ENCODE results near the gene IL27RA. TPM values are rescaled to one million over a fixed set of nuclear protein-coding genes. Genes with fewer than 3 reads are reported as not detected.
A peak's percentile ranks its signal among the peaks of the same experiment; 100 is the strongest.

IL27RA gene
- total and polyA plus RNA-seq, 8 donors = 0.88 to 8.2 (median 1.9) TPM

DNA sequence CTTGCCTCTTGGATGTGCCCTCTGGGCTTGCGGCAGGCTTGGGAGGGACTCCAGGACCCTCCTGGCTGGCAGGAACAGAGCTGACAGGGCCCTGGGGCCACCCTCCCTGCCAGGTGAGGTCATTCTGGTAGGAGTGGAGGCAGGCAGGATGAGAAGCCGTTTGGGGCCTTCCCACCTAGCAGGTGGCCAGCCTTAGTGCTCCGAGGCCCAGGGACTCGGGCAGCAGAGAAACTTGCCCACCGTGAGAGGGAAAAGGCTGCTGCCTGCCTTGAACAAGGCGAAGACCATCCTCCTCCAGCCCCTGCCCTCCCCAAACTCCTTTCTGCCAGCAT lies 34.0 kb upstream of the IL27RA start:
- peak in 2 of 6 donors; percentile 27 to 62 for DNase-seq
- no peaks in the 10 kb centered on the region for H3K36me3 ChIP-seq
- no peak overlapping the region for H3K4me3 ChIP-seq
- no peaks in the 10 kb centered on the region for H3K9me3 ChIP-seq
- H3K4me1 ChIP-seq = peaks cover 0 to 11% (median 0%) of the 10 kb centered on the region in 3 donors
- TF ChIP-seq, protein P1, sequence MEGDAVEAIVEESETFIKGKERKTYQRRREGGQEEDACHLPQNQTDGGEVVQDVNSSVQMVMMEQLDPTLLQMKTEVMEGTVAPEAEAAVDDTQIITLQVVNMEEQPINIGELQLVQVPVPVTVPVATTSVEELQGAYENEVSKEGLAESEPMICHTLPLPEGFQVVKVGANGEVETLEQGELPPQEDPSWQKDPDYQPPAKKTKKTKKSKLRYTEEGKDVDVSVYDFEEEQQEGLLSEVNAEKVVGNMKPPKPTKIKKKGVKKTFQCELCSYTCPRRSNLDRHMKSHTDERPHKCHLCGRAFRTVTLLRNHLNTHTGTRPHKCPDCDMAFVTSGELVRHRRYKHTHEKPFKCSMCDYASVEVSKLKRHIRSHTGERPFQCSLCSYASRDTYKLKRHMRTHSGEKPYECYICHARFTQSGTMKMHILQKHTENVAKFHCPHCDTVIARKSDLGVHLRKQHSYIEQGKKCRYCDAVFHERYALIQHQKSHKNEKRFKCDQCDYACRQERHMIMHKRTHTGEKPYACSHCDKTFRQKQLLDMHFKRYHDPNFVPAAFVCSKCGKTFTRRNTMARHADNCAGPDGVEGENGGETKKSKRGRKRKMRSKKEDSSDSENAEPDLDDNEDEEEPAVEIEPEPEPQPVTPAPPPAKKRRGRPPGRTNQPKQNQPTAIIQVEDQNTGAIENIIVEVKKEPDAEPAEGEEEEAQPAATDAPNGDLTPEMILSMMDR (IDR thresholded peaks at IDR 0.05) = no peak
- no peak for ATAC-seq
- intact Hi-C loops (cut with DNase I) = no loop called here
- no peak overlapping the region for H3K27ac ChIP-seq
- WGBS, 2 donors = 92% methylated on average over 6 of the region's 6 CpGs
- FAIRE-seq = no peak
- H3K27me3 ChIP-seq = no peaks in the 10 kb centered on the region

DNA sequence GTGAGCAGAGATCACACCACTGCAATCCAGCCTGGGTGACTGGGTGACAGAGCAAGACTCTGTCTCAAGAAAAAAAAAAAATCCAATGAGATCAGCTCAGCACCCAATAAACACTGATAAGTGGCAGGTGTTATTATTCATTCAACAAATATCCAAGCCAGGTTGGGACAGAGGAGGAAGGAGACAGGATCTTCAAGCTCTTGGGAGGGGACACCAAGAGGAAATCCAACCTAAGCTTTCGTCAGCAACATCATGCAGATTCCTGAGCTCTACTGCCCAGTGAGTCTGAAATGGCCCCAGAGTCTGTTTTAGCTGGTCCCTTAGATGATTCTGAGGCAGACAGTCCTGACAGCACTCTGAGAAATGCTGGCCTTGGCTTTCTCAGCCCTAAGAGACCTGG lies 33.1 kb upstream of the IL27RA start:
- Histone ChIP-seq H3K4me1 (peaks cover 0 to 18% (median 7%) of the 10 kb centered on the region in 3 donors), H3K9me3 (no peaks in the 10 kb centered on the region), H3K27ac (no peak overlapping the region), H3K27me3 (no peaks in the 10 kb centered on the region), H3K4me3 (no peak overlapping the region), H3K36me3 (no peaks in the 10 kb centered on the region)
- TF ChIP-seq, protein P1 (IDR thresholded peaks at IDR 0.05) = no peak
- ATAC-seq = no peak
- 89 to 98% methylated on average over 1 of the region's 1 CpG for WGBS, 2 donors
- FAIRE-seq = no peak
- intact Hi-C loops (cut with DNase I) = no loop called here
- DNase-seq = peak in 1 of 6 donors; percentile 1

DNA sequence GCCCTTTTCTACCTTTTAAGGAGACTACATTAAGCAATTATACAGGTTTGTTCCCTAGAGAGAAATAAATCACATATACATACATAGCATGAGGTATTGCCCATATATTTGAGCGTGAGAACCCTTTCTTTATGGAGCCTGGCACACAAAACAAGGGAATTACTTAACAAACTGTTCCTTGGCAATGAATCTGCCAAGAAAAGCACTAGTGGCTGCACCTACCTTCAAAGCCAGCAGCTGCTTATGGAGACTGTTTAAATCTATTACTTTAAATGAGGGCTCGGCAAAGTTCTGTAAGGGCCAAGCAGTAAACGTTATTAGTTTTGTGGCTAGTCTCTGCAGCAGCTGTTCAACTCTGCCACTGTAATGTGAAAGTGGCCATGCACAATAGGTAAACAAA lies 32.5 kb upstream of the IL27RA start:
- intact Hi-C loops (cut with DNase I) = no loop called here
- peaks cover 0 to 25% (median 12%) of the 10 kb centered on the region in 3 donors for H3K4me1 ChIP-seq
- no peak for DNase-seq
- WGBS, 2 donors = 93 to 97% methylated on average over 3 of the region's 3 CpGs
- no peak overlapping the region for H3K4me3 ChIP-seq
- no peaks in the 10 kb centered on the region for H3K27me3 ChIP-seq
- no peaks in the 10 kb centered on the region for H3K9me3 ChIP-seq
- H3K36me3 ChIP-seq = no peaks in the 10 kb centered on the region
- ATAC-seq = no peak
- no peak for FAIRE-seq
- H3K27ac ChIP-seq = no peak overlapping the region
- TF ChIP-seq, protein P1 (IDR thresholded peaks at IDR 0.05) = no peak

DNA sequence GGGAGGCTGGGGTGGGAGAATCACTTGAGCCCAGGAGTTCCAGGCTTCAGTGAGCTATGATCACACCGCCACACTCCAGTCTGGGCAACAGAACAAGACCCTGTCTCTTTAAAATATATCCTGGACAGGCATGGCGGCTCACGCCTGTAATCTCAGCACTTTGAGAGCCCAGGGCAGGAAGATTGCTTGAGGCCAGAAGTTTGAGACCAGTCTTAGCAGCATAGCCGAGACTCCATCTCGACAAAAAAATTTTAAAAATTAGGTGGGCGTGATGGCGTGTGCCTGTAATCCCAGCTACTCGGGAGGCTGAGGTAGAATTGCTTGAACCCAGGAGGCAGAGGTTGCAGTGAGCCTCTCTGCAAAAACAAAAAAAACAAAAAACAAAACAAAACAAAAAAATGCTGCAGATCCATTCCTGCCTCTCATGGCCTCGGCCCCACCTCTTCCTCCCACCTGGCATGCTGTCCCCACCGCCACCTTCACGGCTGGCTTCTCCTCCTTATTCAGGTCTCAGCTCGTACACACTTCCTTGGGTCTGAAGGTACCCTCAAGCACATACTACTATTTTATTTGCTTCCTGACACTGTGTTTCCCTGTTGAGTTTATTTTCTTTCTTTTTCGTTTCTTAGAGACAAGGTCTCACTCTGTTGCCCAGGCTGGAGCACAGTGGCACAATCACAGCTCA lies 30.7 kb upstream of the IL27RA start:
- Histone ChIP-seq H3K36me3 (no peaks in the 10 kb centered on the region), H3K27ac (no peak overlapping the region), H3K4me1 (peaks cover 0 to 31% (median 25%) of the 10 kb centered on the region in 3 donors), H3K4me3 (no peak overlapping the region), H3K27me3 (no peaks in the 10 kb centered on the region), H3K9me3 (no peaks in the 10 kb centered on the region)
- TF ChIP-seq, protein P1 (IDR thresholded peaks at IDR 0.05) = no peak
- 86% methylated on average over 13 of the region's 13 CpGs for WGBS, 2 donors
- FAIRE-seq (no peak), ATAC-seq (no peak), DNase-seq (peak in 2 of 6 donors; percentile 12 to 18)
- intact Hi-C loops (cut with DNase I) = no loop called here

DNA sequence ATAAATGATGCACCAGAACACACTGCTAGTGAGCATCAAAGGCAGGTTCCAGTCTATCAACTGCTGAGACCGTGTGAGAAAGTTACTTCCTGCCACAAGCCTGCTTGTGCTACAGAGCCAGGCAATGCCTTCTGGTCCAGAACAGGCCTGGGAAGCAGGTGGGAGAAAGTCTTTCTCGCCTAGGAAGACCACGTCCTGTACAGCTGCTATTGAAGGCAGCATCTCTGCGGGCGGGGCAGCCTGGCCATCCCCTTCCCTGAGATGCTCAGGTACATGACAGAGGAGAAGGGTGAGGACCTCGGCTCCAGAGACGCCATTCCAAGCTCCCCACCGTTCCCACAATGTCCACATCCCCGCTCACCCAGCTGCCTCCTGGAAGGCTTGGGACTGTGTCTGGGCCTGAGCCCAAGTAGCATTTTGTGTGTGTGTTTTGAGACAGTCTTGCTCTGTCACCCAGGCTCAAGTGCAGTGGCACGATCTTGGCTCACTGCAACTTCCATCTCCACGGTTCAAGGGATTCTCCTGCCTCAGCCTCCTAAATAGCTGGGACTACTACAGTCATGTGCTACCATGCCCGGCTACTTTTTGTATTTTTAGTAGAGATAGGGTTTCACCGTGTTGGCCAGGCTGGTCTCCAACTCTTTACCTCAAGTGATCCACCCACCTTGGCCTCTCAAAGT lies 28.9 kb upstream of the IL27RA start:
- Histone ChIP-seq H3K4me3 (no peak overlapping the region), H3K9me3 (no peaks in the 10 kb centered on the region), H3K27me3 (no peaks in the 10 kb centered on the region), H3K27ac (peak overlapping the region in 3 of 4 donors; percentile 98 to 100 (median 100)), H3K4me1 (peaks cover 0 to 31% (median 25%) of the 10 kb centered on the region in 3 donors), H3K36me3 (no peaks in the 10 kb centered on the region)
- TF ChIP-seq, protein P1 (IDR thresholded peaks at IDR 0.05) = no peak
- intact Hi-C loops (cut with DNase I) = no loop called here
- 66 to 70% methylated on average over 13 of the region's 13 CpGs for WGBS, 2 donors
- peak in 2 of 6 donors; percentile 18 to 60 for DNase-seq
- no peak for ATAC-seq
- FAIRE-seq = no peak

Data from pancreas (tissue), 10 donors.